Suprapubic skin (tissue), 4 donors: Measurements from ENCODE around the gene C9. TPM values are rescaled to one million over a fixed set of nuclear protein-coding genes. Genes with fewer than 3 reads are reported as not detected.

Experiments used
- DNase-seq, 2 donors: peaks; one replicate each; pipeline ENCODE4 v3.0.0-alpha.2; 2019; ENCODE audit warnings: low spot score in 2 of 2
- H3K27ac ChIP-seq: fragments of 200-600 bp; sonication (generic); one replicate; pipeline ENCODE4 v1.5.1; 2019
- H3K27me3 ChIP-seq: fragments of 200-600 bp; sonication (generic); one replicate; pipeline ENCODE4 v1.5.1; 2019
- H3K36me3 ChIP-seq: fragments of 200-600 bp; sonication (generic); one replicate; pipeline ENCODE4 v1.5.1; 2019
- H3K4me1 ChIP-seq: fragments of 200-600 bp; sonication (generic); one replicate; pipeline ENCODE4 v1.5.1; 2019
- H3K4me3 ChIP-seq: fragments of 200-600 bp; sonication (generic); one replicate; pipeline ENCODE4 v1.5.1; 2019; ENCODE audit warnings: mild to moderate bottlenecking
- H3K9me3 ChIP-seq: fragments of 200-600 bp; sonication (generic); one replicate; pipeline ENCODE4 v1.5.1; 2019
- EP300 ChIP-seq: sonication (generic); formaldehyde crosslinking; IDR thresholded peaks from one replicate; pipeline ENCODE4 v1.6.1; 2017; ENCODE audit warnings: antibody characterized with exemption
- POLR2A ChIP-seq, 2 donors: fragments of 450-650 bp; IDR thresholded peaks; one replicate each; pipeline ENCODE4 v1.6.1; 2017; ENCODE audit warnings: antibody characterized with exemption in 2 of 2, mild to moderate bottlenecking in 2 of 2, moderate library complexity in 2 of 2
- POLR2AphosphoS5 ChIP-seq, 3 donors: sonication (generic); formaldehyde crosslinking; IDR thresholded peaks; one replicate each; pipeline ENCODE4 v1.6.1; 2017; ENCODE audit warnings: antibody characterized with exemption in 3 of 3
- WGBS: methylation state at CpG from one replicate; pipeline ENCODE4 v1.1.5; 2018; 5-methylcytosine and 5-hydroxymethylcytosine counted together
- total RNA-seq, 4 donors: library from RNA; depleted of rRNA; stranded (reverse); fragments of >200 nt; gene quantifications; one replicate each; pipeline ENCODE4 v1.1.0, GENCODE V29; 2016
- TF ChIP-seq, protein P1 (sequence below), 2 donors: fragments of 200-600 bp in 1 of 2; fragments of 450-650 bp in 1 of 2; sonication (generic) in 1 of 2; IDR thresholded peaks; one replicate each; pipeline ENCODE4 v1.5.1; 2016 to 2019; ENCODE audit warnings: antibody characterized with exemption in 2 of 2, mild to moderate bottlenecking in 1 of 2, moderate library complexity in 1 of 2

C9 gene
- total RNA-seq = 1 to 10 TPM in 1 of 4 donors, not detected in 3; 5.6 TPM

DNA sequence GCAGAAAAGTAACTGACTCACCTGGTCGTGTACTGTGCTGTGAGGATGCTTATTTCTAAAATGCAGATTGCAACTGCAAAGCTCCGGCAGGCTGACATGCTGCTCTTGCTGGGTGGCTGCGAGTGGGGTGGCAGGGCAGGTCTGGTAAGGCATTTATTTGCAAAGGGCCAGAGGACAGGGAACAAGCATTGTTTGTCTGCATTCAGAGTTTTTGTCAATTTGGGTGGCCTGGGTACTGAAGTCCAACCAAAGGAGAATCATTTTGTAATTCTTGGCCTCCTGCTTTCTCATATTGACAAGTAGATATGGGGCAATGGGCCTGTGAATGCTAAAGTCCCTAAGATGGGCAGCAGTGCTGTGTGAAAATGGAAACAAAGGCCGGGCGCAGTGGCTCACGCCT, at the start of gene C9:
Gene C9 (minus strand): TSS at position 129 of the 400 bp plus-strand sequence. CDS start 31 bp downstream, at position 98.
- Histone ChIP-seq H3K9me3 (no peaks in the 10 kb centered on the region), H3K27me3 (no peaks in the 10 kb centered on the region), H3K36me3 (no peaks in the 10 kb centered on the region), H3K4me3 (no peak within 1 kb of the TSS), H3K4me1 (peaks cover 1% of the 10 kb centered on the region), H3K27ac (no peak within 1 kb of the TSS)
- no peak for DNase-seq
- TF ChIP-seq POLR2AphosphoS5 (IDR thresholded peaks at IDR 0.05) (no peak), EP300 (no peak), POLR2A (IDR thresholded peaks at IDR 0.05) (no peak)
- TF ChIP-seq, protein P1, sequence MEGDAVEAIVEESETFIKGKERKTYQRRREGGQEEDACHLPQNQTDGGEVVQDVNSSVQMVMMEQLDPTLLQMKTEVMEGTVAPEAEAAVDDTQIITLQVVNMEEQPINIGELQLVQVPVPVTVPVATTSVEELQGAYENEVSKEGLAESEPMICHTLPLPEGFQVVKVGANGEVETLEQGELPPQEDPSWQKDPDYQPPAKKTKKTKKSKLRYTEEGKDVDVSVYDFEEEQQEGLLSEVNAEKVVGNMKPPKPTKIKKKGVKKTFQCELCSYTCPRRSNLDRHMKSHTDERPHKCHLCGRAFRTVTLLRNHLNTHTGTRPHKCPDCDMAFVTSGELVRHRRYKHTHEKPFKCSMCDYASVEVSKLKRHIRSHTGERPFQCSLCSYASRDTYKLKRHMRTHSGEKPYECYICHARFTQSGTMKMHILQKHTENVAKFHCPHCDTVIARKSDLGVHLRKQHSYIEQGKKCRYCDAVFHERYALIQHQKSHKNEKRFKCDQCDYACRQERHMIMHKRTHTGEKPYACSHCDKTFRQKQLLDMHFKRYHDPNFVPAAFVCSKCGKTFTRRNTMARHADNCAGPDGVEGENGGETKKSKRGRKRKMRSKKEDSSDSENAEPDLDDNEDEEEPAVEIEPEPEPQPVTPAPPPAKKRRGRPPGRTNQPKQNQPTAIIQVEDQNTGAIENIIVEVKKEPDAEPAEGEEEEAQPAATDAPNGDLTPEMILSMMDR (IDR thresholded peaks at IDR 0.05) = no peak
- WGBS = 79% methylated on average over 6 of the region's 6 CpGs

DNA sequence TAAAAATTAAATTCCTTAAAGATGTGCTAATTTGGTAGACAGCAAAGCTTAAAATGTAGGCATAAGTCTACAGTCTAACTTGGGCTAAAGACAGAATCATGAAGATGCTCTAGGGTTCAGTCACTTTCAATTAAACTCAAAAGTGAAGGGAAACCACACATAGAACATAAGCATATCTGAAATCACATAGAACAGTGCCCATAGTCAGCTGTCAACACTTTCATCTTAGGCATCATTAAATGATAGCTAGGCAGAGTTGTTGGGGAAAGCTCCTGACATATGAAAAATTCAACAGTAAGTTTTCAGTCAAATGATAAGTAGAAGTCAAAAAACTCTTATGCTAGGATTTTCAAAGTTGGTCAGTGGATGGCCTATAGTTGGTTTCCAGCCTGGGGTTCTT, 49.5 kb upstream of the C9 start:
- Histone ChIP-seq H3K27me3 (no peaks in the 10 kb centered on the region), H3K36me3 (no peaks in the 10 kb centered on the region), H3K4me3 (no peak overlapping the region), H3K4me1 (peaks cover 54% of the 10 kb centered on the region), H3K27ac (no peak overlapping the region), H3K9me3 (no peaks in the 10 kb centered on the region)
- TF ChIP-seq EP300 (no peak), POLR2A (IDR thresholded peaks at IDR 0.05) (no peak), POLR2AphosphoS5 (IDR thresholded peaks at IDR 0.05) (no peak)
- TF ChIP-seq, protein P1 (IDR thresholded peaks at IDR 0.05) = no peak
- no peak for DNase-seq

DNA sequence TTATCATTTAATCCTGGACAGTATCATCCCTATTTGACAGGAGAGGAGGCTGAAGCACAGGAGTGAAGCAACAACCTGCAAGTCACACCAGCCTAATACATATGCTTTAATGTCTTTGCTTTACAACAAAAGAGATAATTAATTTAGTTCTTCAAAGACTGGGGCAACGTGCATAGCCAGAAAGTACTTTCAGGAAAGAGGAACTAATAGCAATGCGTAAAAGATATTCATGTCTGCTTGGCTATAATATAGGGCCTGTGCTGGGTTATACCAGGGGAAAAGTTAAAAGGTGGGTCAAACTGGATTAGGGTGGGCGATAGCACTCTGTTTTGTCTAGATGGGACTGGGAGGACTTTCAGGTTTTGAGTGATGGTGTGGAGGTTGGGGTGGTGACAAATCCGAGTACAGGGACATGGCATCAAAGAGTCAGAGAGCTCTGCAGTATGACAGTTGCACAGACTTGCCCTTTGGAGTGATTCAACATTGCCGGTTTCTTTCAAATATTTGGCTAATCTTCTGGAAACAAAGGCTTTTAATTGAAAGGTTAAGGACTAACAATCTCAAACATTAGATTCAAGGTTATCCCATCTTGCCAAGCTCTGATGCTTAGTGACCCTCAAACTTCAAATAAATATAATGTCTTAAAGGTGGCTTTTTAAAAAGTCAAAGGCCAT, 48.6 kb upstream of the C9 start:
- Histone ChIP-seq H3K9me3 (no peaks in the 10 kb centered on the region), H3K27ac (peak overlapping the region; percentile 46), H3K27me3 (no peaks in the 10 kb centered on the region), H3K36me3 (no peaks in the 10 kb centered on the region), H3K4me1 (peaks cover 55% of the 10 kb centered on the region), H3K4me3 (no peak overlapping the region)
- WGBS = 50% methylated on average over 5 of the region's 5 CpGs
- DNase-seq = no peak
- TF ChIP-seq POLR2A (IDR thresholded peaks at IDR 0.05) (no peak), POLR2AphosphoS5 (IDR thresholded peaks at IDR 0.05) (no peak), EP300 (no peak)
- TF ChIP-seq, protein P1 (IDR thresholded peaks at IDR 0.05) = no peak

DNA sequence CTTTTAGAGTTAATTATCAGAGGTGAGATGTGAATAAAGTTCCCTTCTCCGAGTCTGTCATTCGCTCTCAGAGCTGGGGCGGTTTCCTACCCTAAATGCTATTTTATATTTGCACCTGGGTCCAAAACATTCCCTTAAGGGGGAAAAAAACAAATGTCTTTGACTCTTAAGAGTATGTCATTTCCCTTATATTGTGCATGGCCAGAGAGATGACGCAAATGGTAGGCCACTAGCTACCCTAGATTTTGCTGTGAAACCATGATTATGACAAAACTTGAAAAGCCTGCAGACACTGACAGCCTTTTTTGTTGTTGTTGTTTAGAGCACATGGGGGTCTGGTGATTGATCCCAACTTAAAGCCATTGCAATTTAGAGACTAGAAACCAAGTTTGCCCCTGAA, 47.7 kb upstream of the C9 start:
- no peaks in the 10 kb centered on the region for H3K36me3 ChIP-seq
- H3K9me3 ChIP-seq = no peaks in the 10 kb centered on the region
- H3K4me1 ChIP-seq = peaks cover 59% of the 10 kb centered on the region
- no peaks in the 10 kb centered on the region for H3K27me3 ChIP-seq
- peak overlapping the region; percentile 46 for H3K27ac ChIP-seq
- 90% methylated on average over 4 of the region's 4 CpGs for WGBS
- H3K4me3 ChIP-seq = no peak overlapping the region
- TF ChIP-seq, protein P1 (IDR thresholded peaks at IDR 0.05) = no peak
- TF ChIP-seq EP300 (no peak), POLR2AphosphoS5 (IDR thresholded peaks at IDR 0.05) (no peak)
- no peak for DNase-seq

DNA sequence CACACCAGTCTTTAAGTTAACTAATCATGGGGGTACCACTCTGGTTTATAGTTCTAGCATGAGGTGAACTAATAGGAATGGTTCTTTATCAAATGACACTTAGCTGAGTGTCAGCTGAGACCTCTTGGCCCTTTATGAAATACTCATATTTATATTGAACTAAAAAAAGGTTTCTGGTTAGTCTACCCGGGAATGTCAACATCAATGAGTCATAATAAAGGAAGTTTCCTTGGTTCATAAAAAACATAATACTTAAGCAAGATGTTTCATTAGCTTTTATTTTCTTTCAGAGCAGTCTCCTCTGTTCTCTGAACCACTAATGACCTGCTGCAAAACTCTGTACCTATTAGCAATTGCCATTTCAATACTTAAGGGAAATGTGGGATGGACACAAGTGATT, 46.8 kb upstream of the C9 start:
- Histone ChIP-seq H3K9me3 (no peaks in the 10 kb centered on the region), H3K27me3 (no peaks in the 10 kb centered on the region), H3K4me3 (no peak overlapping the region), H3K4me1 (peaks cover 56% of the 10 kb centered on the region), H3K27ac (peak overlapping the region; percentile 58), H3K36me3 (no peaks in the 10 kb centered on the region)
- DNase-seq = no peak
- 5% methylated on average over 1 of the region's 1 CpG for WGBS
- no peak for TF ChIP-seq POLR2A (IDR thresholded peaks at IDR 0.05)
- no peak for TF ChIP-seq POLR2AphosphoS5 (IDR thresholded peaks at IDR 0.05)
- TF ChIP-seq, protein P1 (IDR thresholded peaks at IDR 0.05) = no peak
- TF ChIP-seq EP300 = no peak
